AG04450 (cell line): ENCODE data around the gene SLC66A3. TPM values are rescaled to one million over a fixed set of nuclear protein-coding genes. Genes with fewer than 3 reads are reported as not detected.
A peak's percentile ranks its signal among the peaks of the same experiment; 100 is the strongest.

Experiments used
- CTCF ChIA-PET: fragments of 300-600, 350-600 bp; formaldehyde crosslinking; extraction: SDS; loops from one replicate; lab custom pipeline; 2022; ENCODE audit warnings: antibody characterized with exemption, inconsistent platforms; lab: Charles Lee
- POLR2A ChIA-PET: fragments of 350-600 bp; formaldehyde crosslinking; extraction: SDS; loops from one replicate; lab custom pipeline; 2021; ENCODE audit warnings: antibody characterized with exemption, inconsistent platforms; lab: Yijun Ruan, JAX
- DNase-seq: peaks from one replicate; pipeline ENCODE4 v3.0.0-alpha.2; 2011; ENCODE audit warnings: low read depth, low spot score
- H3K27ac ChIP-seq: one replicate; pipeline ENCODE4 v1.5.1; 2012; ENCODE audit warnings: low read depth, low read length, control low read depth
- H3K27me3 ChIP-seq: one replicate; pipeline ENCODE4 v1.6.0; 2012; ENCODE audit warnings: low read length; ENCODE audit not compliant: control insufficient read depth, insufficient read depth
- H3K4me3 ChIP-seq: 2 replicates; pipeline ENCODE4 v1.5.1; 2011; ENCODE audit warnings: mild to moderate bottlenecking, low read depth, low read length, control low read depth
- H3K9me3 ChIP-seq: 2 replicates; pipeline ENCODE4 v1.5.1; 2012; ENCODE audit warnings: low read length; ENCODE audit not compliant: control insufficient read depth, insufficient read depth
- CTCF ChIP-seq: IDR thresholded peaks from 2 replicates; pipeline ENCODE4 v1.5.1; 2011; ENCODE audit warnings: low read depth, low read length, control low read depth, inconsistent platforms
- polyA minus RNA-seq: library from RNA; depleted of rRNA, polyadenylated mRNA; stranded (reverse); fragments of >200 nt; gene quantifications from 2 replicates; pipeline ENCODE4 v1.2.3, GENCODE V29; 2011; rRNA and poly(A)+ RNA removed
- polyA plus RNA-seq: library from polyadenylated mRNA; depleted of rRNA; stranded (reverse); fragments of >200 nt; gene quantifications from 2 replicates; pipeline ENCODE4 v1.2.3, GENCODE V29; 2011; rRNA removed

The SLC66A3 gene
- polyA plus RNA-seq, result 40.1 and 42.6 TPM in 2 replicates
- 34.8 and 39.5 TPM in 2 replicates for polyA minus RNA-seq

- TF ChIP-seq CTCF, result no peak
- ChIA-PET POLR2A (interaction anchor here (0.7 to 1.6 kb wide), 7 partner anchors 19 to 310 kb away, joined by 3 to 11 read pairs (median 4); partner anchors contain the start of genes E2F6 and ROCK2), CTCF (no interaction called here)
- no peaks in the 10 kb centered on the region for H3K27me3 ChIP-seq
- peak within 1 kb of the TSS; percentile 92 for H3K27ac ChIP-seq
- DNase-seq, result peak; percentile 71
- H3K9me3 ChIP-seq, result no peaks in the 10 kb centered on the region; the same call in 1 of the 2 replicates
- H3K4me3 ChIP-seq, result peak within 1 kb of the TSS; percentile 68
These were observed at the start of gene SLC66A3 for GRCh38 chr2:11155381-11156035. SLC66A3 (plus strand) TSS chr2:11155467; CDS start chr2:11155547, 80 bp downstream.

- CTCF ChIA-PET, result no interaction called here
- POLR2A ChIA-PET, result no interaction called here
These were observed 46.3 kb upstream of the SLC66A3 start for GRCh38 chr2:11109002-11109401.

GRCh38 chr2:11112870-11113428 is 42.3 kb upstream of the SLC66A3 start:
- DNase-seq, result no peak
- Histone ChIP-seq H3K27ac (no peak overlapping the region), H3K4me3 (no peak overlapping the region), H3K9me3 (no peaks in the 10 kb centered on the region), H3K27me3 (peaks cover 5% of the 10 kb centered on the region)
- CTCF ChIA-PET, result no interaction called here
- POLR2A ChIA-PET, result no interaction called here
- TF ChIP-seq CTCF, result no peak

More at GRCh38 chr2:11109002-11109401, 46.3 kb upstream of the SLC66A3 start:
- TF ChIP-seq CTCF, result no peak
- no peak for DNase-seq
- Histone ChIP-seq H3K27ac (no peak overlapping the region), H3K27me3 (peaks cover 2% of the 10 kb centered on the region), H3K4me3 (no peak overlapping the region), H3K9me3 (no peaks in the 10 kb centered on the region; the same call in 1 of the 2 replicates)

GRCh38 chr2:11117776-11118175 is 37.5 kb upstream of the SLC66A3 start:
- Histone ChIP-seq H3K27ac (no peak overlapping the region), H3K9me3 (no peaks in the 10 kb centered on the region), H3K27me3 (peaks cover 5% of the 10 kb centered on the region), H3K4me3 (no peak overlapping the region)
- POLR2A ChIA-PET, result no interaction called here
- no peak for TF ChIP-seq CTCF
- CTCF ChIA-PET, result interaction anchor here (0.9 to 10.6 kb wide), 2 partner anchors 15 to 285 kb away, joined by 3 to 360 read pairs; no protein-coding TSS in a partner anchor
- DNase-seq, result no peak

- no peak for DNase-seq
- ChIA-PET CTCF (interaction anchor here (0.9 to 10.6 kb wide), 3 partner anchors 14 to 286 kb away, joined by 4 to 360 read pairs (median 4); a partner anchor contains a TSS), POLR2A (no interaction called here)
These were observed 36.5 kb upstream of the SLC66A3 start for GRCh38 chr2:11118761-11119160.

More at GRCh38 chr2:11118761-11119160, 36.5 kb upstream of the SLC66A3 start:
- no peak overlapping the region for H3K4me3 ChIP-seq
- H3K27me3 ChIP-seq, result peaks cover 5% of the 10 kb centered on the region
- no peak for TF ChIP-seq CTCF
- no peaks in the 10 kb centered on the region for H3K9me3 ChIP-seq
- peak overlapping the region; percentile 21 for H3K27ac ChIP-seq
